Neutrophil (primary cell): Measurements from ENCODE around the gene RNF14.

Experiments used
- H3K27ac ChIP-seq: fragments of 200-600 bp; sonication (generic); 2 replicates; pipeline ENCODE4 v1.5.1; 2016; ENCODE audit warnings: mild to moderate bottlenecking, moderate library complexity
- H3K27me3 ChIP-seq: fragments of 200-600 bp; sonication (generic); 2 replicates; pipeline ENCODE4 v1.6.0; 2016; ENCODE audit warnings: mild to moderate bottlenecking
- H3K36me3 ChIP-seq: fragments of 200-600 bp; sonication (generic); 2 replicates; pipeline ENCODE4 v1.5.1; 2017
- H3K4me1 ChIP-seq, 2 experiments: fragments of 200-600 bp in 1 of 2; sonication (generic) in 1 of 2; 1 replicate in 1 of 2; 2 replicates in 1 of 2; pipeline versions ENCODE4 v1.5.1 to v1.6.1; 2013 to 2016; ENCODE audit warnings: low read depth in 1 of 2, low read length in 1 of 2, mild to moderate bottlenecking in 1 of 2, moderate library complexity in 1 of 2; ENCODE audit not compliant: control insufficient read depth in 1 of 2, insufficient read depth in 1 of 2
- H3K4me3 ChIP-seq, 2 experiments: fragments of 200-600 bp in 1 of 2; sonication (generic) in 1 of 2; 1 replicate in 1 of 2; 2 replicates in 1 of 2; pipeline ENCODE4 v1.5.1; 2013 to 2016; ENCODE audit warnings: low read depth in 1 of 2, low read length in 1 of 2, mild to moderate bottlenecking in 1 of 2, moderate library complexity in 1 of 2
- H3K9me3 ChIP-seq: fragments of 200-600 bp; sonication (generic); 2 replicates; pipeline ENCODE4 v1.5.1; 2016
- CTCF ChIP-seq: fragments of 200-600 bp; sonication (generic); IDR thresholded peaks from 2 replicates; pipeline ENCODE4 v1.5.1; 2016; ENCODE audit warnings: antibody characterized with exemption

RNF14 gene

GRCh38 chr5:141926434-141926833, 42.5 kb upstream of the RNF14 start:
- H3K36me3 ChIP-seq, result peaks cover 49% of the 10 kb centered on the region
- H3K9me3 ChIP-seq, result no peaks in the 10 kb centered on the region
- no peak overlapping the region for H3K4me3 ChIP-seq
- no peak overlapping the region for H3K27ac ChIP-seq
- no peak for TF ChIP-seq CTCF
- no peaks in the 10 kb centered on the region for H3K27me3 ChIP-seq
- peaks cover 34 to 46% of the 10 kb centered on the region in 2 experiments for H3K4me1 ChIP-seq

DNA sequence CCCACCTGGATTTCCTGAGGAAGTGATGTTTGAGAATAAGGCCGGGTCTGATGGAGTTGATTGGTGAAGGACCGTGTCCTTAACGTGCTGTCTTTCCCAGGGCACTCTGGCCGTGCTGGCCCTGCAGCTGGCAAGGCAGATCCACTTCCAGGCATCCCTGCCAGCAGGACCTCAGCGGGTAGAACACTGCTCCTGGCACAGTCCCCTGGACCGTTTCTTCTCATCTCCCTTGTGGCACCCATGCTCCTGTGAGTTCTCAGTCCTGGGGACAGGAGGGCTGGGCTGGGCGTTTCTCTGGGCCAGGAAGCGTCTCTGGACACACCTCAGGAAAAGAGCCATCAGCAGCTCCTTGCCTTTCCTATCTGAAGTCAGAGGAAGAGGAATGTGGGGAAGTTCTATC, 40.9 kb upstream of the RNF14 start:
- peaks cover 64% of the 10 kb centered on the region for H3K36me3 ChIP-seq
- peaks cover 32 to 42% of the 10 kb centered on the region in 2 experiments for H3K4me1 ChIP-seq
- H3K9me3 ChIP-seq, result no peaks in the 10 kb centered on the region
- peak overlapping the region; percentile 53 for H3K27ac ChIP-seq
- no peak for TF ChIP-seq CTCF
- no peak overlapping the region for H3K4me3 ChIP-seq
- H3K27me3 ChIP-seq, result no peaks in the 10 kb centered on the region

GRCh38 chr5:141929398-141930058, 39.4 kb upstream of the RNF14 start:
- Histone ChIP-seq H3K4me1 (peaks cover 23 to 30% of the 10 kb centered on the region in 2 experiments), H3K27me3 (no peaks in the 10 kb centered on the region), H3K36me3 (peaks cover 79% of the 10 kb centered on the region), H3K27ac (no peak overlapping the region), H3K9me3 (no peaks in the 10 kb centered on the region), H3K4me3 (no peak overlapping the region)
- no peak for TF ChIP-seq CTCF

DNA sequence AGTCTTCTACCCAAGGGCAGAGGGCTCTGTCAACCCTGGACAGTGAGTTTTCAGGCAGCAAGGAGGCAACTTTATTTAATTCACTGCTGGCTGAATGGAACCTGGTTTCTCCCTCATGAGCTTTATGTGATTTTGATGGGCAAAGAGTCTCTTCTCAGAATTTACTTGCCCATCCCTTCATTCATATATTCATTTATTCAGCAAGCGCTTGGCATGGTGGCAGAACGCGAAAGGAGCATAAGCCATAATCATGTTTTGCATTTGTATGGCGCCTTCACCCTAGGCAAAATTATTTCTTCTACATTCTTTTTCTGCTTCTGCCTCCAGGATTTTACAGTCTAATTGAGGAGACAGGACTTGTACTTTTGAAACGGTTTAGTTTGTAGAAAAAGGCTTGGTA, 37.2 kb upstream of the RNF14 start:
- TF ChIP-seq CTCF, result no peak
- H3K4me1 ChIP-seq, result peaks cover 21 to 26% of the 10 kb centered on the region in 2 experiments
- no peak overlapping the region for H3K27ac ChIP-seq
- no peaks in the 10 kb centered on the region for H3K27me3 ChIP-seq
- no peaks in the 10 kb centered on the region for H3K9me3 ChIP-seq
- H3K4me3 ChIP-seq, result no peak overlapping the region
- peaks cover 84% of the 10 kb centered on the region for H3K36me3 ChIP-seq

DNA sequence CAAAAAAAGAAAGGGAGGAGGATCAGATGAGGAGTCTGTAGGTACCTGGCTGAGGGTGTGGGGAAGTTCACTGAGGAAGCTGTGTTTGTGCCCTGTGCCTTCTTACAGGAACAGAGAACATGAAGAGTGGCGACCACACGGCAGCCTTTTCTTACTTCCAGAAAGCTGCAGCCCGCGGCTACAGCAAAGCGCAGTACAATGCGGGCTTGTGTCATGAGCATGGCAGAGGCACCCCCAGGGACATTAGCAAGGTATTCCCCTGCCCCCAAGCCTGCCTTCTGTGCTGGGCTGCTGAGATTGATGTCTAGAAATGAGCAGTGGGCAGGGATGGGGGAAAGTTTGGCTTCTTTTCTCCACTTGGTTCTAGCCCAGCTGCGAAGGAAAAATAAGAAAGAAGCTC, 35.8 kb upstream of the RNF14 start:
- Histone ChIP-seq H3K9me3 (no peaks in the 10 kb centered on the region), H3K4me3 (no peak overlapping the region), H3K4me1 (peaks cover 11 to 14% of the 10 kb centered on the region in 2 experiments), H3K27me3 (no peaks in the 10 kb centered on the region), H3K27ac (no peak overlapping the region), H3K36me3 (peaks cover 96% of the 10 kb centered on the region)
- TF ChIP-seq CTCF, result no peak
